Osteocyte (in vitro differentiated cells): ENCODE data around the gene EDAR. TPM values are rescaled to one million over a fixed set of nuclear protein-coding genes. Genes with fewer than 3 reads are reported as not detected.

Experiments used
- DNase-seq: peaks from one replicate; pipeline ENCODE4 v3.0.0; 2021; ENCODE audit warnings: mixed read lengths; ENCODE audit not compliant: unreplicated experiment; ENCODE audit errors: extremely low spot score
- H3K27ac Mint-ChIP-seq: one replicate; pipeline ENCODE4 v1.8.0; 2021; ENCODE audit warnings: mild to moderate bottlenecking, mixed read lengths; ENCODE audit not compliant: unreplicated experiment
- H3K27me3 Mint-ChIP-seq: one replicate; pipeline ENCODE4 v1.8.0; 2021; ENCODE audit warnings: mixed read lengths; ENCODE audit not compliant: unreplicated experiment
- H3K36me3 Mint-ChIP-seq: one replicate; pipeline ENCODE4 v1.8.0; 2021; ENCODE audit warnings: mixed read lengths; ENCODE audit not compliant: unreplicated experiment
- H3K4me1 Mint-ChIP-seq: one replicate; pipeline ENCODE4 v1.8.0; 2021; ENCODE audit warnings: mixed read lengths; ENCODE audit not compliant: unreplicated experiment
- H3K4me3 Mint-ChIP-seq: one replicate; pipeline ENCODE4 v1.8.0; 2021; ENCODE audit warnings: mild to moderate bottlenecking, moderate library complexity, mixed read lengths; ENCODE audit not compliant: unreplicated experiment
- H3K9me3 Mint-ChIP-seq: one replicate; pipeline ENCODE4 v1.8.0; 2021; ENCODE audit warnings: mixed read lengths; ENCODE audit not compliant: unreplicated experiment
- total RNA-seq: library from RNA; stranded (reverse); gene quantifications from 2 replicates; pipeline ENCODE4 v1.2.1, GENCODE V29; 2021
- TF ChIP-seq, protein P1 (sequence below): fragments of 200-600 bp; sonication (generic); IDR thresholded peaks from 2 replicates; pipeline ENCODE4 v1.5.0; 2021; ENCODE audit warnings: antibody characterized with exemption, mild to moderate bottlenecking, moderate library complexity

The EDAR gene
- total RNA-seq, 1 donor from 2014 or later: not detected

DNA sequence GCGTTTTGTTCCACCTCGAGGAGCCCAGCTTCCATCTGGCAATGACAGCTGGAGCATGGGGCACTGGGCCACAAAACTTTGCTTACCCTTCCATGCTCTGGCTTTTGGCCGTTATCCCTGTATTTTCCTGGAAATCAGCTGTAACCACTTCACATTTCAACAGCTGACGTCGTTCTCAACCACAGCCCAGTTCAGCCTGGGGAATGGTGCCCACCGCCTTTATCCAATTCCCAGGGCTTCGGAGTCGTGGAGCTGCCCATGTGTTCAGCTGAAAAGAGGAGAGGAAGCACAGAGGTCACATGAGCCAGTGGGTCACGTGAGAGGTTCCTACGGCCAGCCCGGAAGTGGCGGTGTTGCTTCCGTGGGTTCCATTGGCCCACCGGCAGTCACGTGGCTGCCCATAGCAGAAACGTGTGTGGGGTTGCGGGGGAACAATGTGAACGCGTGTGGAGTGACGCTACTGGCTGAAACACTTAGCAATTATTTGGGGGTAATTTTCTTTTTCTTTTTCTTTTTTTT is 16.7 kb upstream of the EDAR start:
- Mint-ChIP-seq H3K9me3 (no peaks in the 10 kb centered on the region), H3K27me3 (peaks cover 51% of the 10 kb centered on the region), H3K4me3 (no peak overlapping the region), H3K36me3 (no peaks in the 10 kb centered on the region), H3K27ac (no peak overlapping the region), H3K4me1 (no peaks in the 10 kb centered on the region)
- TF ChIP-seq, protein P1, sequence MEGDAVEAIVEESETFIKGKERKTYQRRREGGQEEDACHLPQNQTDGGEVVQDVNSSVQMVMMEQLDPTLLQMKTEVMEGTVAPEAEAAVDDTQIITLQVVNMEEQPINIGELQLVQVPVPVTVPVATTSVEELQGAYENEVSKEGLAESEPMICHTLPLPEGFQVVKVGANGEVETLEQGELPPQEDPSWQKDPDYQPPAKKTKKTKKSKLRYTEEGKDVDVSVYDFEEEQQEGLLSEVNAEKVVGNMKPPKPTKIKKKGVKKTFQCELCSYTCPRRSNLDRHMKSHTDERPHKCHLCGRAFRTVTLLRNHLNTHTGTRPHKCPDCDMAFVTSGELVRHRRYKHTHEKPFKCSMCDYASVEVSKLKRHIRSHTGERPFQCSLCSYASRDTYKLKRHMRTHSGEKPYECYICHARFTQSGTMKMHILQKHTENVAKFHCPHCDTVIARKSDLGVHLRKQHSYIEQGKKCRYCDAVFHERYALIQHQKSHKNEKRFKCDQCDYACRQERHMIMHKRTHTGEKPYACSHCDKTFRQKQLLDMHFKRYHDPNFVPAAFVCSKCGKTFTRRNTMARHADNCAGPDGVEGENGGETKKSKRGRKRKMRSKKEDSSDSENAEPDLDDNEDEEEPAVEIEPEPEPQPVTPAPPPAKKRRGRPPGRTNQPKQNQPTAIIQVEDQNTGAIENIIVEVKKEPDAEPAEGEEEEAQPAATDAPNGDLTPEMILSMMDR: no peak
- no peak for DNase-seq

DNA sequence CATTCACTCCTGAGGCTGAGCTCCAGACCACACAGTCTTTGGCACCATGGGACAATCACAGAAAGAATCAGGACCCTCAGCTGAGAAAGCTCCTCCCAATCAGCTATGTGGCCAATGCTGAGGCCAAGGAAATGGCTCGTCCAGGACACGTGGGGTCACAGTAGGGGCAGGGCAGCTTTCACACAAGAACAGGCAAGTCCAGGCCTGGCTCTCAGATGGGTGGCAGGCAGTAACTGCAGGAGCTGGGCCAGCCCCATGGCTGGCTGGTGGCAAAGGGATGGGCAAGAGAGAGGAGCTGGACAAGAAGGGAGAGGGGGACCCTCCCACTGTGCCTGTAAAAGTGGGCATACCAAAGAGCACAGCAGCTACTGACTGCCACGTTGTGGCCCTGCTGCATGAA is 12.2 kb upstream of the EDAR start:
- no peaks in the 10 kb centered on the region for H3K9me3 Mint-ChIP-seq
- no peak overlapping the region for H3K4me3 Mint-ChIP-seq
- H3K4me1 Mint-ChIP-seq: no peaks in the 10 kb centered on the region
- H3K27me3 Mint-ChIP-seq: peaks cover 39% of the 10 kb centered on the region
- TF ChIP-seq, protein P1: no peak
- H3K27ac Mint-ChIP-seq: no peak overlapping the region
- H3K36me3 Mint-ChIP-seq: no peaks in the 10 kb centered on the region
- no peak for DNase-seq

DNA sequence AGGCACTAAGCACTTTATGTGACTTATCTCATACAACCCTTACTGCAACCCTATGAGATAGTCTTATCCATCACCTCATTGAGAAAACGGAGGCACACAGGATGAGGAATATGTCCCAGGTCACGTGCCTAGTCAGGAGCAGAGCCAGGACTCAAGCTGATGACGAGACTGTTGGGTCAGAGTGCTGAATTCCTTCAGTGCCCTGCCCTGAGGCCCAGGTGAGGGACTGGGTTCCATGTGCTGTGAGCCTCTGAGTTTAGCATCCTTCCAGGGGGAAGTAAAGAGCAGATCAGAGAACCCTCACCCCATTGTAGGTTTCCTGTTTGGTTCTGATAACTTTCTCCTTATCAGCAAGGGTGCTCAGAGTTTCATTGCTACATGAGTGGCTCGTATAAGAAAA is 11.7 kb upstream of the EDAR start:
- Mint-ChIP-seq H3K36me3 (no peaks in the 10 kb centered on the region), H3K27ac (no peak overlapping the region), H3K27me3 (peaks cover 37% of the 10 kb centered on the region), H3K4me3 (no peak overlapping the region), H3K4me1 (no peaks in the 10 kb centered on the region), H3K9me3 (no peaks in the 10 kb centered on the region)
- DNase-seq: no peak
- TF ChIP-seq, protein P1: no peak

DNA sequence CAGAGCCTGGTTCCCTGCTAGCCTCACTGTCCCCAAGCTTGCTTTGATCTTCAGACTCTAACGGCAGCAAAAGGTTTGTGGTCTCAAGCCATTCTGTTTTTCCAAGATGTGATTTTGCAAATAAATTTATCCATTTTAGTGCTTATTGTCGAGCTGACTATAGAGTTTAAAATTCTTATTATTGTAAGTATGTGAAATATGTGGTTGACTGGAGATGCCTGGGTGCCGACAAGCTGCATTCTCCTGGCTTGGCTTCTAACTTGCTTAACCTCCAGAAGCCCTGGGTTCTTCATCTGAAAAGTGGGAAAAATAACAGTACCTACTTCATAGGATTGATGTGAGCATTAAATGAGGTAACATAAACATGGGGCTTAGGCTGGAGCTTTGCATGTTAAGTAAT is 9.9 kb upstream of the EDAR start:
- H3K4me1 Mint-ChIP-seq: no peaks in the 10 kb centered on the region
- TF ChIP-seq, protein P1: no peak
- peaks cover 29% of the 10 kb centered on the region for H3K27me3 Mint-ChIP-seq
- no peak overlapping the region for H3K27ac Mint-ChIP-seq
- H3K4me3 Mint-ChIP-seq: no peak overlapping the region
- H3K36me3 Mint-ChIP-seq: no peaks in the 10 kb centered on the region
- no peaks in the 10 kb centered on the region for H3K9me3 Mint-ChIP-seq
- no peak for DNase-seq

DNA sequence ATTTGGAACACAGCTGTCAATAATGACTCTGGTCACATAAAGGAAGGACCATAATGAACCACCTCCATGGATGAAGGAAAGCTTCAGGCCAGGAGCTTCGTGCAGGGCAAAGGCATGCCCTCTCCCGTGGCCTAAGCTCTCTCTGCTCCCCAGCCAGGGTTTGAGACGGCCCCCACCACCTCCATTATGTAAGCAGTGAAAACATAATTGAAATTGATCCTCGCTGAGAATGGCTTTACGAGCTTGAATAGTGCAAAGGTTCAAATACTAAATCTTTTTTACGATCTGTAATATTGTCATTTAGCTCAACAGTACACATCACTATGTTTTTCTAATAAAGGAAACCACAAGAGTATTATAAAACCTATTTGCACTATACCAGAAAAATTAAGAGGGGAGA is 5.2 kb upstream of the EDAR start:
- H3K27me3 Mint-ChIP-seq: peaks cover 49% of the 10 kb centered on the region
- H3K36me3 Mint-ChIP-seq: no peaks in the 10 kb centered on the region
- DNase-seq: no peak
- no peak overlapping the region for H3K4me3 Mint-ChIP-seq
- no peaks in the 10 kb centered on the region for H3K9me3 Mint-ChIP-seq
- H3K27ac Mint-ChIP-seq: no peak overlapping the region
- peaks cover under 1% of the 10 kb centered on the region for H3K4me1 Mint-ChIP-seq
- TF ChIP-seq, protein P1: no peak
